KMS-11 (cell line): ENCODE results near the gene SREBF2.

Experiments used
- H2AFZ ChIP-seq: fragments of 200-600 bp; sonication (generic); 2 replicates; pipeline ENCODE4 v1.6.1; 2016; ENCODE audit warnings: antibody characterized with exemption, mixed run types, low read depth
- H3K27ac ChIP-seq: fragments of 200-600 bp; sonication (generic); 2 replicates; pipeline ENCODE4 v1.6.1; 2016; ENCODE audit warnings: mild to moderate bottlenecking, mixed run types
- H3K27me3 ChIP-seq: fragments of 200-600 bp; sonication (generic); 2 replicates; pipeline ENCODE4 v1.6.1; 2017; ENCODE audit warnings: mild to moderate bottlenecking, low read depth, mixed run types, moderate library complexity; ENCODE audit not compliant: insufficient read depth
- H3K36me3 ChIP-seq: fragments of 200-600 bp; sonication (generic); 2 replicates; pipeline ENCODE4 v1.6.1; 2017; ENCODE audit warnings: mild to moderate bottlenecking, mixed run types; ENCODE audit not compliant: insufficient read depth
- H3K4me1 ChIP-seq: fragments of 200-600 bp; sonication (generic); 2 replicates; pipeline ENCODE4 v1.6.1; 2016; ENCODE audit warnings: mild to moderate bottlenecking, low read depth, mixed run types; ENCODE audit not compliant: poor library complexity, severe bottlenecking
- H3K4me2 ChIP-seq: fragments of 200-600 bp; sonication (generic); 2 replicates; pipeline ENCODE4 v1.7.0; 2016; ENCODE audit warnings: mild to moderate bottlenecking, mixed run types
- H3K4me3 ChIP-seq: fragments of 200-600 bp; sonication (generic); IDR thresholded peaks from 2 replicates; pipeline ENCODE4 v1.6.1; 2017; ENCODE audit warnings: low read depth, low read length, mixed read lengths; ENCODE audit not compliant: insufficient read depth
- H3K79me2 ChIP-seq: fragments of 200-600 bp; sonication (generic); 2 replicates; pipeline ENCODE4 v1.6.1; 2016; ENCODE audit warnings: low read depth, mixed run types; ENCODE audit not compliant: insufficient read depth
- H3K9ac ChIP-seq: fragments of 200-600 bp; sonication (generic); 2 replicates; pipeline ENCODE4 v1.6.1; 2016; ENCODE audit warnings: mild to moderate bottlenecking, mixed run types
- H4K20me1 ChIP-seq: fragments of 200-600 bp; sonication (generic); 2 replicates; pipeline ENCODE4 v1.6.1; 2016; ENCODE audit warnings: mild to moderate bottlenecking, mixed run types; ENCODE audit not compliant: insufficient read depth
- CTCF ChIP-seq: fragments of 200-600 bp; sonication (generic); conservative IDR thresholded peaks from 2 replicates; pipeline ENCODE4 v1.6.1; 2017; ENCODE audit warnings: low read depth, mild to moderate bottlenecking, antibody characterized with exemption, low read length, moderate library complexity, mixed read lengths

Gene SREBF2

GRCh38 chr22:41799486-41800347, 33.2 kb upstream of the SREBF2 start:
- peak overlapping the region; percentile 80 for H3K9ac ChIP-seq
- H3K4me2 ChIP-seq, result peak overlapping the region; percentile 80
- no peaks in the 10 kb centered on the region for H3K36me3 ChIP-seq
- peaks cover 26% of the 10 kb centered on the region; the same call in 1 of the 2 replicates for H3K79me2 ChIP-seq
- peak overlapping the region; percentile 67 for H3K27ac ChIP-seq
- H3K4me3 ChIP-seq, result no peak overlapping the region
- H3K4me1 ChIP-seq, result peaks cover 23% of the 10 kb centered on the region
- H2AFZ ChIP-seq, result peak overlapping the region; percentile 97
- no peaks in the 10 kb centered on the region for H4K20me1 ChIP-seq
- TF ChIP-seq CTCF, result no peak
- H3K27me3 ChIP-seq, result no peaks in the 10 kb centered on the region

- Histone ChIP-seq H3K9ac (peak within 1 kb of the TSS; percentile 80), H3K79me2 (peaks cover 26% of the 10 kb centered on the region; the same call in 1 of the 2 replicates), H3K4me3 (no peak within 1 kb of the TSS), H4K20me1 (no peaks in the 10 kb centered on the region), H3K4me2 (peak within 1 kb of the TSS; percentile 96), H3K27ac (peak within 1 kb of the TSS; percentile 67), H3K27me3 (no peaks in the 10 kb centered on the region), H2AFZ (peak within 1 kb of the TSS; percentile 97), H3K36me3 (no peaks in the 10 kb centered on the region), H3K4me1 (peaks cover 23% of the 10 kb centered on the region)
- TF ChIP-seq CTCF, result no peak
Observed at GRCh38 chr22:41800348-41801146, 32.4 kb upstream of the SREBF2 start, which contains the start of gene CCDC134. CCDC134 (plus strand) TSS chr22:41800679; CDS start chr22:41808891, 8,212 bp downstream.

DNA sequence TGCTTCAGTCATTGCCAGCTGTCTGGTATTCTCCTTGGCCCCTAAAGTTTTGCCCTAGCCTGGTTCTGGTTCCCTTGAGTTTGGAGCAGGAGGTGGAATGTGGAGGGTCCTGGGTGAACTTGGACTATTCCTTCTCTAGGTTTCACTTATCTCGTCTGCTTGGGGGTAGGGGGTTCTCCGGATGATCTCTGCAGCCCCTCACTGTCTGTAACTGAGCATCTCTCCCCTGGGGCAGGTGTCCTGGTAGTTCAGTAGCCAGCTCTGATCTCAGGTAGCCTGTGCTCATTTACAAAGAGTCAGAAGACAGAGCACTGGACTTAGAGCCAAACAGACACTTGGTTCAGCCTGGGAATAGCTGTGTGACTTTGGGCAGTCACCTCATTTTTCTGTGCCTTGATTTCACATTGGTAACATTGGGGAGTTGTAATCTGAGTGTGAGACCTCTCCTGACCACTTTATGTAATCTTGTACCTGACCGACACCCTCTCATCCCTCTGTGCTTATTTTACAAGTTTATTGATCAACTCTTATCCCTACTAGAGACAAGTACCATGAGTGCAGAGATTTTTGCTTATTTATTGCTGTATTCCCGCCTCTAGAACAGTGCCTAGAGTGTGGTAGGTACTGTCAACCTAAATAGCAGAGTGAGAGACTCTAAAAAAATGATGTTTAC, 31.6 kb upstream of the SREBF2 start:
- no peaks in the 10 kb centered on the region for H3K36me3 ChIP-seq
- no peaks in the 10 kb centered on the region for H4K20me1 ChIP-seq
- H2AFZ ChIP-seq, result peak overlapping the region; percentile 97; the same call in 1 of the 2 replicates
- H3K27ac ChIP-seq, result peak overlapping the region; percentile 59
- peak overlapping the region; percentile 80 for H3K9ac ChIP-seq
- peak overlapping the region; percentile 96 for H3K4me2 ChIP-seq
- H3K27me3 ChIP-seq, result no peaks in the 10 kb centered on the region
- H3K79me2 ChIP-seq, result peaks cover 33% of the 10 kb centered on the region; the same call in 1 of the 2 replicates
- no peak overlapping the region for H3K4me3 ChIP-seq
- TF ChIP-seq CTCF, result no peak
- H3K4me1 ChIP-seq, result peaks cover 23% of the 10 kb centered on the region

- no peak for TF ChIP-seq CTCF
- Histone ChIP-seq H3K27me3 (no peaks in the 10 kb centered on the region), H4K20me1 (no peaks in the 10 kb centered on the region), H3K27ac (no peak overlapping the region), H3K4me2 (peak overlapping the region; percentile 96), H3K79me2 (peaks cover 33% of the 10 kb centered on the region; the same call in 1 of the 2 replicates), H3K9ac (peak overlapping the region; percentile 80; the same call in 1 of the 2 replicates), H2AFZ (no peak overlapping the region), H3K4me3 (no peak overlapping the region), H3K36me3 (no peaks in the 10 kb centered on the region), H3K4me1 (peaks cover 23% of the 10 kb centered on the region)
Observed at GRCh38 chr22:41801886-41802285, 31.0 kb upstream of the SREBF2 start.
